Measurements from ENCODE around the gene CCDC18.
"Not testable (repeated sequence)": the region's sequence is repeated elsewhere in the genome, so short reads cannot be mapped to it uniquely, and the experiment has no call there.

Gene CCDC18, protein sequence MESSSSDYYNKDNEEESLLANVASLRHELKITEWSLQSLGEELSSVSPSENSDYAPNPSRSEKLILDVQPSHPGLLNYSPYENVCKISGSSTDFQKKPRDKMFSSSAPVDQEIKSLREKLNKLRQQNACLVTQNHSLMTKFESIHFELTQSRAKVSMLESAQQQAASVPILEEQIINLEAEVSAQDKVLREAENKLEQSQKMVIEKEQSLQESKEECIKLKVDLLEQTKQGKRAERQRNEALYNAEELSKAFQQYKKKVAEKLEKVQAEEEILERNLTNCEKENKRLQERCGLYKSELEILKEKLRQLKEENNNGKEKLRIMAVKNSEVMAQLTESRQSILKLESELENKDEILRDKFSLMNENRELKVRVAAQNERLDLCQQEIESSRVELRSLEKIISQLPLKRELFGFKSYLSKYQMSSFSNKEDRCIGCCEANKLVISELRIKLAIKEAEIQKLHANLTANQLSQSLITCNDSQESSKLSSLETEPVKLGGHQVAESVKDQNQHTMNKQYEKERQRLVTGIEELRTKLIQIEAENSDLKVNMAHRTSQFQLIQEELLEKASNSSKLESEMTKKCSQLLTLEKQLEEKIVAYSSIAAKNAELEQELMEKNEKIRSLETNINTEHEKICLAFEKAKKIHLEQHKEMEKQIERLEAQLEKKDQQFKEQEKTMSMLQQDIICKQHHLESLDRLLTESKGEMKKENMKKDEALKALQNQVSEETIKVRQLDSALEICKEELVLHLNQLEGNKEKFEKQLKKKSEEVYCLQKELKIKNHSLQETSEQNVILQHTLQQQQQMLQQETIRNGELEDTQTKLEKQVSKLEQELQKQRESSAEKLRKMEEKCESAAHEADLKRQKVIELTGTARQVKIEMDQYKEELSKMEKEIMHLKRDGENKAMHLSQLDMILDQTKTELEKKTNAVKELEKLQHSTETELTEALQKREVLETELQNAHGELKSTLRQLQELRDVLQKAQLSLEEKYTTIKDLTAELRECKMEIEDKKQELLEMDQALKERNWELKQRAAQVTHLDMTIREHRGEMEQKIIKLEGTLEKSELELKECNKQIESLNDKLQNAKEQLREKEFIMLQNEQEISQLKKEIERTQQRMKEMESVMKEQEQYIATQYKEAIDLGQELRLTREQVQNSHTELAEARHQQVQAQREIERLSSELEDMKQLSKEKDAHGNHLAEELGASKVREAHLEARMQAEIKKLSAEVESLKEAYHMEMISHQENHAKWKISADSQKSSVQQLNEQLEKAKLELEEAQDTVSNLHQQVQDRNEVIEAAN (N-terminal part only)

DNA sequence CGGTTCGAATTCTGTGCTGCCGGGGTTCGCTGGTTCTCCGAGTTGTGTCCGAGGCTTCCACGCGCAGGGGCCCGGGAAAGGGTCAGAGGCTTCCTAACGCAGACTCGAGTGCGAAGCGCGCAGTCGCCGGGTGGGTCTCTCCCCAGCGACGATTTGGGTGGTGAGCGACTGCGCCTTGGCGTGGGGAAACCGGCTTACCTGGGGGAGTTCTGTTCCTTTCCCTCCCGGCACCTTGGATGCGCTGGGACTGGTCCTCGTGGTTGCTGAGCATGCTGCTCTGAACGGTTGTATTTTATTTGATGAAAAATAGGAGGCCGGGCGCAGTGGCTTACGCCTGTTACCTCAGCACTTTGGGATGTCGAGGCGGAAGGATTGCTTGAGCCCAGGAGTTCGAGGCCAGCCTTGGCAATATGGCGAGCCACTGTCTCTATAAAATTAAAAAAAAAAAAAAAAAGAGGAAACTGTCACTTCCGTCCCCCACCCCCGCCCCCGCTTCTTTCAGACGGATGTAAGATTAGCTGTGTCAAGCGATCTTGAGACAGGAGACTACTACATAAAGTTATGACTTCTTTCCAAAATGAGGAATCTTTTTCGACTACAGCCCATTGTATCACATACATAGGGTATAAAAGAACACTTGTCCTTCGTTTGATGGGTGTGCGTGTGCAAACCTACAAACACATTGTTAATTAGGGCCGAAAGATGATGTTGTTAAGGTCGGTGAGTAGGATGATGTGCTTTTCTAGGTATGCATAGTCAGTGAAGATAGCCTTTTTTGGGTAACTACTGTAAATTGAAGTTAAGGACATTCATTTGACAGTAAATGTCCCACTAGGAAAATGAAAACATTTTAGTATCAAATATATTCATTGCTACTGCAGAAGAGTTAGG is at the start of gene CCDC18:
Gene CCDC18, plus strand, starts transcription at position 2 of the 891 bp plus-strand sequence. CDS start 2,638 bp downstream, outside the sequence.
- peak; percentile 93 for DNase-seq

DNA sequence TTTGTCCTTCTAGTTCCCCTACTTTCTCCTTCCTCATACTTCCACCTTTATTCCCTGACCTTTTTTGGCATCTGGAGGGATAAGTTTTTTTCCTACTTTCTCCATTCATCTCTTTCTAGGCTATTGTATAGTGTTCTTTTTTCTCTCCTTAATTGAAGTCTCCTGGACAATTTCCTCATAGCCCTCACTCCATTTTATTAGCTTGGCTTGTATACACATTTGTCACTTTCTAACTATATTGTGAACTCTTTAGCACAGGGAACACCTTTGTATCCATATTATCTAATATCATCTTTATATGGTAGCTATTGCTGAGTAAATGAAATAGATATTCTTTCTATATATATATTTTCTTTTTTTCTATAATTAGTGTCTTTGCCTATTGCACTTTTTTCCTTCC is 47.9 kb upstream of the CCDC18 start:
- no peak for DNase-seq

DNA sequence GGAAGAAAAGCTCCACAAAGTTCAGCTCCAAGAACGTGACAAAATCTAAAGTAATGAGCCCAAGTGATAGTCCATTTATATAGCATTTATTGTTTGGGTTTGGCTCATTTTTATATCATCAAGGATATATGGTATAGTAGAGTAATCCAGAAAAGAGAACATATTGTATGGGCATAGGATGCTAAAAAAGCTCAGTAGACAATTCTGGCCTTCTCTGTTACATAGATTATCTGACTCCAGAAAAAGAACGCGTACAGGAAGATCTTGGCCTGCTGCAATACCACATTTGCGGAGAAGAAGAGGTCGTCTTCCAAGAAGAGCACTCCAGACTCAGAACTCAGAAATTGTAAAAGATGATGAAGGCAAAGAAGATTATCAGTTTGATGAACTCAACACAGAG is 44.1 kb upstream of the CCDC18 start:
- no peak for DNase-seq

DNA sequence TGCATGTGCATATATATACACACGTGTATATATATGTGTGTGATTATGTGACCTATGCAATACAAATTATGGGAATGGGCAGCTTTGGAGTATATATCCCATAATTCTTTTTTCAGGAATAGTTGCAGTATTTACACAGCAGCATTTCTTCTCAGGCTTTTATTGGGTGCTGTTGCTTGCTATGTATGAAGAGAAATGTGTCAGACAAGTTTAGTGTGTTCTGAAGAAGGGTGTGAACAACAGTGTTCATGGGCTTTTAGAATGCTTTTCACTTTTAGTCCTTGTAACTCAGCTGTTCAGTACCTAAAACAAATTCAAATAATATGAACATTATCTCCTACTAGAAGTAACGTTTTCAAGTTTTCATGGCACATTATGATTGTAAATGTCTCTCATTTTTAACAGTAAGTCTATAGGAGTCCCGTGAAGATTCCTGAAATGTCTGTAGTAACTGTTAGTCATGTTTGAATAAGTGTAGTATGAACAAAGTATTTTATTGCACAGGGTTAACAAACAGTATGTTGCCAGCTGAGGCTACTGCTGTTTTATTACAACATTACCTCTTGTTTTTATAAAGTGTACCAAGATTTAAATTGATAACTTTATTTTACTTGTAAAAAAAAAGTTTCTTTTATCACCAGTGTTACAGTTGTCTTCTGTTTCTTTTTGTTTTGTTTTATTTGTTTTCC is 42.8 kb upstream of the CCDC18 start:
- DNase-seq: no peak

DNA sequence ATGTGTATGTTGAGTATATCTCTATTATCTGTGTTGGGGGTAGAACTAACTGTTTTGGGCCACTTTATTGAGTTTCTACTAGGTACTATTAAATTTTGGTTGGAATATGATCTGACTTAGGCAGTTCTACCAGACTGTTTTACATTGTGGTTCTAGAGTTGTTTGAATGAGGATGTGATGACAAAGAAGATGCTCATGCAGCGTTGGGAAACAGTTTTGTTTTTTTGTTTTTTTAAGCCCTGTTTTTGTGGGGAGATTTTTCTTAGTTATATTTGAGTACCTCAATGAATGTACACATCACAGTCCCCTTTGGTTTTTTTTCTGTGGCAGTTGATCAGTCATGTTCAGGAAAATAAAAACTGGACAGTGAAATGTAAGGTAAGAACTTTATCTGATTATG is 40.4 kb upstream of the CCDC18 start:
- DNase-seq: no peak

DNA sequence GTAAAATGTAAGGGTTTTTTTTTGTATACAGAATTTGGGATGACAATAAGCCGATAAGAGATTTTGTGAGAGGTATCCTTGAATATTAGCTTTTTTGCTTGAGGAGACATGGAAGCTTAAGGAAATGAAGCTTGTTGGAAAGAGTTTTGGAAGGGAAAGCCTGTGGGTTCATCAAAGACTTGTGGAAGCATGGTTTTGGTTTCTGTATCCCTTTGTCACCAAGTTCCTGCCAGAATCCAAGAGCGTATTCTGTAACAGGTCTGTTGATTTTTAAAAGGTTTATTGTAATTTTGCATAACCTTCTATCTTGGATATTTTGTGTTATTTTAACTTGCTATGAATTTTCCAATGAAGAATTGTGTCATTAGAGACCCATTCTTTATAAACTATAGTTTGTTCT is 38.4 kb upstream of the CCDC18 start:
- no peak for DNase-seq

DNA sequence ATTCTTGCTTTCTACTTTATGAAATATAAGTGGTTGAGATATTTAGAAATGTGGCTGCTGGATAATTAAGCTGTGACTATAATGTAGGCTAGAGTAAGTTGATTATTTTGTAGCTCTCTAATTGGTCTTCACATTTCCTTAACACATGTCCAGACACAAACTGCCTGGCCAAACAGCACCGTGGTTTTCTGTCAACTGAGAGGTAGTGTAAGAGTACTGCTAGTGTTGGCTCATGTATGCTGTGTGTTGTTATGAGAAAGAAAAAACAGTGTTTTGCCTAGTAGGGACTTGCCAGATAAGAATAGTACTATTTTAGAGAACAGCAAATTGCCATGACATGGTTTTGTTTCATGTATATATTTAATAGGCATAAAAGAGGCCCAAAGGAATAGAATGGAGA is 37.4 kb upstream of the CCDC18 start:
- peak; percentile 43 for DNase-seq

DNA sequence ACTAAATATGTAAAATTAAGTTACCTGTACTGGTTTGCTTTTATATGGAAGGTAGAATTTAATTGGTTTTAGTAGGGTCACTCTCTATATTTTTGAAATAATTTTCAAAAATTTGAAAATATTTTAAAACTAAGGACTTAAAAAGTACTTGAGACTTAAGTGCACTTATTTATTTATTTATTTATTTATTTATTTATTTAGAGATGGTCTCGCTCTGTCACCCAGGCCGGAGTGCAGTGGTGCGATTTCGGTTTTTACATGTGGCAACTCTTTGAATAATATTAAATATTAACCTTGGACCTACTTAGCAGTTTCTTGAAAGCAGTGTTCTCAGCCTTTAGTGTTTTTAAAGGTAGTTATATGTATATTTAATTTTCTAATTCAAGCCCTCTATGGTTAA is 36.8 kb upstream of the CCDC18 start:
- no peak for DNase-seq

DNA sequence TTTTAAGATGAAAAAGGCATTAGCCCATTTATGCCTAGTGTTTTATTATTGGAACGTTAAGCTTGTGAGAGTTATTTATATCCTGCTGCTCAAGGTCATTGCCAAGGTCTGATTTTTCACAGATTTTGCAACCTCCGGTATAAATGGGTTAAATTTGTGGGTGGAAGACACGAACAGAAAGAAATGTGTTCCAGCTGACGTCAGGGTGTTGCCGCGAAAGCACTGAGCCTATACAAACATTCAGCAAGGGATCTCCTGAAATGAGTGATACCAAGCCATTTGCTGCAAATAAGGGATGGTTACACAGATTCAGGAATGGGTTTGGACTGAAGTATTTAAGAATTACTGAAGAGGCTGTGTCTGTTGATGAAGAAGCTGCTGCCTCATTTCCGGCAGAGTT is 32.5 kb upstream of the CCDC18 start:
- DNase-seq: no peak

DNA sequence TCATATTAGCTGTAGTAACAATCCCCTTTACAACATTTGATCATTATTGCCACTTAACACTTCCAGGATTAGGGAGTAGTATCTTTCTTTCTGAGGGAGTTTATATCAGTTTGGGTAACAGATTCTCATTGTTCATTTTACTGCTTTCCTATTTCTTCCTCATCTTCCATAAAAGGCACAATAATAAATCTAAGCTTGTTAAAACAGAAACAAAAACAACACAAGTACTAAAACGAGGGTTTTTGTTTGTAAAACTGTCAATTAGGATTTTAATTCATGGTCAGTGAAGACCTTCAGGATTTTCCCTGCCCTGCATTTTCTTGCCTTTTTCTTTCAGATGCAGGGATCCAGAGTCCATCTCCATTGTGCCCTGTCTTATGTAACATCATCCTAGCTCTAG is 29.8 kb upstream of the CCDC18 start:
- DNase-seq: no peak

DNA sequence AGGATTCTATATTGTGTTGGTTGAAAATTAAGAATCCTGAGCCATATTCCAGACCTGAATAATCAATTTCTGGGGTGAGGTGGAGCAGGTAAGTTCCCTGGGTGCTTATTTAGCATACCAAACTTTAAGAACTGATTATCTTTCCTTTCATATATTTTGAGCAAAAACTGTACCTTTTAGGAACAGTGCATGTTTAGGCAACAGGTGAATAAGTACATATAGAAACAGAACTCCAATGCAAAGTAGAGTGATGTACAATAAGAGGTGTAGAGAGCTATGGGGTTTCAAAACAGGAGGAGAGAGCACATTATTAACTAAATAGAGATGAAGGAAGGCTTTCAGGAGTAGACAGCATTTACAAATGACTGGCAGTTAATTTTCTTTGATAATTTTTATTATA is 29.1 kb upstream of the CCDC18 start:
- no peak for DNase-seq

DNA sequence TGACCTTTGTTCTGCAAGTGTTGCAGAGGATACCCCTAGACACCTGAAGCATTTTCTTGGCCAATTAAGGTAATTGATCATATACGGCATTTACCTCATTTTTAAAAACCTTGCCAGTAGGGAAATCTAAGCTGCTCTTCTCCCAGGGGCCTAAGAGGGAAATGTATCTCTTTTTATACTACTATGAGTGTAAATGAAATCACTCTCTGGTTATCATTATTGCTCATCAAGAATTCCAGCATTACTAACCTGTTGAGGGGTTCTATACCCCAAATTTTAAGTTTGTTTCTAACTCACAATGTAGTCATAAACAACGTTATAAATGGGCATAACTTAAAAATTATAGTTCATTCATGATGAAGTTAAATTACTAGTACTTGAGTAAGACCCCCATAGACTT is 27.7 kb upstream of the CCDC18 start:
- no peak for DNase-seq

DNA sequence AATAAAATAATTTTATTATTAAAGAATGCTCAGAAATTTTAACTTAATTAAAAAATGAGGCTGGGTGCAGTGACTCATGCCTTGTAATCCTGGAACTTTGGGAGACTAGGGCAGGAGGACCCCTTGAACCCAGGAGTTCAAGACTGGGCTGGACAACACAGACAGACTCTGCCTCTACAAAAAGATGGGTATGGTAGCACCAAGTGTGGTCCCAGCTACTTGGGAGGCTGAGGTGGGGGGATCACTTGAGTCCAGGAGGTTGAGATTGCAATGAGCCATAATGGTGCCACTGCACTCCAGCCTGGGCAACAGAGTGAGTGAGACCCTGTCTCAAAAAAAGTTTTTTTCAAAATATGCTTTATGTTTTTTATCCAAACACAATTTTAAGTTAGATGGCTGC is 25.6 kb upstream of the CCDC18 start:
- no peak for DNase-seq

DNA sequence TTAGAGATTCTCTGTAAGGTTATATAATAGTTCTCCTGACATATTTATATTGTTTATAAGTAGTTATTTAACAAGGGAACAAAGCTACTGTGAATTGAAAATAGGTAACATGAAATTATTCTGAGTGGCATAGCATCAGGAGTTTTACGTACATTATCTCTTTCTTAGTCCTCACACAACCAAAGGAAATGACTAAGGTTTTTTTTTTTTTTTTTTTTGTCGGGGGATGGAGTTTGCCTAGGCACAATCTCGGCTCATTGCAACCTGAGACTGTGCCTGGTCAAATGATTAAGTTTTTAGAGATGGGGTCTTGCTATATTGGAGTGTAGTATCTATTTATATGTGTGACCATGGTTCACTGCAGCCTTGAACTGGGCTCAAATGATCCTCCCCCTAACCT is 25.2 kb upstream of the CCDC18 start:
- DNase-seq: peak; percentile 65

DNA sequence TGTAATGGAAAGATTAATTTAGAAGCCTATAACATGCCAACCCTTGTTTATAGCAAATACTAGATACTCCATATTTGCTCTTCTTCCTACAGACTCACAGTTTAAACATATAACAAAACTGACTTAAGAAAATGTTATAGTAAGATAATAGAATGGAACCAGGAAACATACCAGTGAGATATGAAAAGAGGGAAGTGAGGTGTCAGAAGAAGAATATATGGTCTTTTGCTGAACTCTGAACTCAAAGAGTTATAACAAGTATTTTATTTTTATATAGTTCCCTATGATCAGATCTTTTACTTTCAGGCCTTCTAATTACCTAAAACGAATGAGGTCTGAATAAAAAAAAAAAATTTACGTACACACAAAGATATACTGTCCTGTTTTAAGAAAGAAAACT is 21.2 kb upstream of the CCDC18 start:
- peak; percentile 49 for DNase-seq

DNA sequence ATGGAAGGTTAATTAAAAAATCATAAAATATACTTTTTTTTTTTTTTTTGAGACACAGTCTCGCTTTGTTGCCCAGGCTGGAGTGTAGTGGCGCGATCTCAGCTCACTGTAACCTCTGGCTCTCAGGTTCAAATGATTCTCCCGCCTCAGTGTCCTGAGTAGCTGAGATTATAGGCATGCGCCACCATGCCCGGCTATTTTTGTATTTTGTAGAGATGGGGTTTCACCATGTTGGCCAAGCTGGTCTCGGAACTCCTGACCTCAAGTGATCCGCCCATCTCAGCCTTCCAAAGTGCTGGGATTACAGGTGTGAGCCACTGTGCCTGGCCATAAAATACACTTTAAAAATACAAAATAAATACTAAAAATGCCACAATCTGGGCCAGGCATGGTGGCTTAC is 17.2 kb upstream of the CCDC18 start:
- not testable (repeated sequence) for DNase-seq

DNA sequence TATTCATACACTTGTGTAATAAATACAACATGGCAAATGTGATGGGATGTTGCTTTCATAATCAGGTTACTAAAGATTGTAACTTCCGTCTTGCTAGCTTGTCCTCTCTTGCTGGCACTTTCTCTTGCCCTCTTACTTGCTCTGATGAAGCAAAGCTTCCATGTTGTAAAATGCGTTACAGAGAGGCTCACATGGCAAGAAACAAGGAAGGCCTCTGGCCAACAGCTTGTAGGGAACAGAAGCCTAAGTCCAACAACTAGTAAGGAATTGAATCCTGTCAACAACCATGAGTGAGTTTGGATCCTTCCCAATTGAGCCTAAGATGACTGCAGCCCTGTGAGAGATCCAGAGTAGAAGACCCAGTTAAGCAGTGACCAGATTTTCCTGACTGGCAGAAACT is 15.7 kb upstream of the CCDC18 start:
- no peak for DNase-seq

DNA sequence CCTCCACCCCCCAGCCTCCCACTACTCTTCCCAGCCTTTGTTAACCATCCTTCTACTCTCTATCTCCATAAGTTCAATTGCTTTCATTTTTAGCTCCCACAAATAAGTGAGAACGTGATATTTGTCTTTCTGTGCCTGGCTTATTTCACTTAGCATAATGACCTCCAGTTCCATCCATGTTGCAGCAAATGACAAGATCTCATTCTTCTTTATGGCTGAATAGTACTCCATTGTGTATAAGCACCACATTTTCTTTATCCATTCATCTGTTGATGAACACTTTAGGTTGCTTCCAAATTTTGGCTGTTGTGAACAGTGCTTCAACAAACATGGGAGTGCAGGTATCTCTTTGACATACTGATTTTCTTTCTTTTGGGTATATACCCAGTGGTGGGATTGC is 14.6 kb upstream of the CCDC18 start:
- not testable (repeated sequence) for DNase-seq

DNA sequence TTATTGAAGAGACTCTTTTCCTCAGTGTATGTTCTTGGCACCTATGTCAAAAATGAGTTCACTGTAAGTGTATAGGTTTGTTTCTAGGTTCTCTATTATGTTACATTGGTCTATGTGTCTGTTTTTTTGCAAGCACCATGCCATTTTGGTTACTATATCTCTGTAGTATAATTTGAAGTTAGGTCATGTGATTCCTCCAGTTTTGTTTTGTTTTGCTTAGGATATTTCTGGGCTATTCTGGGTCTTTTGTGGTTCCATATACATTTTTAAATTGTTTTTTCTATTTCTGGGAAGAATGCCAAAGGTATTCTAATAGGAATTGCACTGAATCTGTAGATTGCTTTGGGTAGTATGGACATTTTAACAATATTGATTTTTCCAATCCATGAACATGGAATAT is 13.5 kb upstream of the CCDC18 start:
- DNase-seq: no peak

DNA sequence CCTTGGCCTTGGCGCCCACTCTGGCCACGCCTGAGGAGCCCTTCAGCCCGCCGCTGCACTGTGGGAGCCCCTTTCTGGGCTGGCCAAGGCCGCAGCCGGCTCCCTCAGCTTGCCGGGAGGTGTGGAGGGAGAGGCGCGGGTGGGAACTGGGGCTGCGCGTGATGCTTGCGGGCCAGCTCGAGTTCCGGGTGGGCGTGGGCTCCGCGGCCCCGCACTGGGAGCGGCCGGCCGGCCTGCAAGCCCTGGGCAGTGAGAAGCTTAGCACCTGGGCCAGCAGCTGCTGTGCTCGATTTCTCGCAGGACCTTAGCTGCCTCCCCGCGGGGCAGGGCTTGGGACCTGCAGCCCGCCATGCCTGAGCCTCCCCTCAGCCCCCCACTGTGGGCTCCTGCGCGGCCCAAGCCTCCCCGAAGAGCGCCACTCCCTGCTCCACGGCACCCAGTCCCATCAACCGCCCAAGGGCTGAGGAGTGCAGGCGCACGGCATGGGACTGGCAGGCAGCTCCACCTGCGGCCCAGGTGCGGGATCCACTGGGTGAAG is 10.3 kb upstream of the CCDC18 start:
- not testable (repeated sequence) for DNase-seq

DNA sequence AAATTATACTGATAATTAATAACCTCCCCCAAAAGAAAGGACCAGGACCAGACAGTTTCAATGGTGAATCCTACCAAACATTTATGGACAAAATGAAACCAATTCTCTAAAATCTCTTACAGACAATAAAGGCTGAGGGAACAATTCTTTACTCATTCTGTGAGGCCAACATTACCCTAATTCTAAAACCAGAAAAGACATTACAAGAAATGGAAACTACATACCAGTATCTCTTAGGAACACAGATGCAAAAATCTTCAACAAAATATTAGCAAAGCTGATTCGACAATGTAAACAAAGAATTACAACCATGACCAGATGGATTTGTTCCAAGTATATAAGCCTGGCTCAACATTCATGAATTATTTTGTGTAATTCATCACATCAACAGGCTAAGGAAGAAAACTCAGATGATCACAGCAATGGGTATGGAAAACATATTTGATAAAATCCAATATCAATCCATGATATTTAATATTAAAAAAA is 8.9 kb upstream of the CCDC18 start:
- no peak for DNase-seq

Data from hematopoietic multipotent progenitor cell treated with erythropoietin and hydrocortisone succinate and interleukin-3 and kit ligand, for 4 days (in vitro differentiated cells).